H9 (cell line): Measurements from ENCODE around the gene PLAAT3. TPM values are rescaled to one million over a fixed set of nuclear protein-coding genes. Genes with fewer than 3 reads are reported as not detected.
A peak's percentile ranks its signal among the peaks of the same experiment; 100 is the strongest.

Experiments used
- DNase-seq: peaks from one replicate; pipeline ENCODE4 v3.0.0-alpha.2; 2017
- H2AFZ ChIP-seq: one replicate; pipeline ENCODE4 v1.6.1; 2013; ENCODE audit warnings: mild to moderate bottlenecking, low read length, control low read depth, moderate library complexity
- H2AK5ac ChIP-seq: 2 replicates; pipeline ENCODE4 v1.6.1; 2013; ENCODE audit warnings: low read length, control low read depth, mixed read lengths; ENCODE audit not compliant: insufficient read length
- H2BK120ac ChIP-seq: one replicate; pipeline ENCODE4 v1.6.1; 2013; ENCODE audit warnings: low read depth, mild to moderate bottlenecking, low read length, control low read depth, inconsistent platforms; ENCODE audit not compliant: poor library complexity, severe bottlenecking
- H2BK12ac ChIP-seq: 2 replicates; pipeline ENCODE4 v1.6.1; 2013; ENCODE audit warnings: low read length, control low read depth, mixed read lengths, low read depth; ENCODE audit not compliant: insufficient read length
- H2BK15ac ChIP-seq: 2 replicates; pipeline ENCODE4 v1.6.1; 2013; ENCODE audit warnings: low read depth, low read length, control low read depth
- H2BK20ac ChIP-seq: one replicate; pipeline ENCODE4 v1.6.1; 2013; ENCODE audit warnings: low read depth, mild to moderate bottlenecking, low read length, control low read depth, inconsistent platforms; ENCODE audit not compliant: poor library complexity, severe bottlenecking
- H2BK5ac ChIP-seq: 2 replicates; pipeline ENCODE4 v1.6.1; 2013; ENCODE audit warnings: low read length, control low read depth, mixed read lengths; ENCODE audit not compliant: insufficient read length
- H3K14ac ChIP-seq: 2 replicates; pipeline ENCODE4 v1.6.1; 2013; ENCODE audit warnings: low read length, control low read depth; ENCODE audit not compliant: insufficient read depth
- H3K18ac ChIP-seq: 2 replicates; pipeline ENCODE4 v1.6.1; 2013; ENCODE audit warnings: low read depth, mild to moderate bottlenecking, mixed read lengths, low read length, control low read depth; ENCODE audit not compliant: insufficient read length
- H3K23ac ChIP-seq: 2 replicates; pipeline ENCODE4 v1.6.1; 2013; ENCODE audit warnings: low read length, control low read depth, mixed read lengths, low read depth; ENCODE audit not compliant: insufficient read length
- H3K23me2 ChIP-seq: 2 replicates; pipeline ENCODE4 v1.6.1; 2013; ENCODE audit warnings: low read depth, mild to moderate bottlenecking, mixed read lengths, low read length, control low read depth; ENCODE audit not compliant: insufficient read length, poor library complexity, severe bottlenecking
- H3K27ac ChIP-seq: 2 replicates; pipeline ENCODE4 v1.5.1; 2013; ENCODE audit warnings: low read length, control low read depth, mixed read lengths, low read depth; ENCODE audit not compliant: insufficient read length
- H3K27me3 ChIP-seq: 2 replicates; pipeline ENCODE4 v1.6.1; 2013; ENCODE audit warnings: low read length, control low read depth, inconsistent platforms; ENCODE audit not compliant: insufficient read depth
- H3K4ac ChIP-seq: 2 replicates; pipeline ENCODE4 v1.6.1; 2013; ENCODE audit warnings: low read depth, mild to moderate bottlenecking, control low read depth, inconsistent platforms, low read length, moderate library complexity
- H3K4me1 ChIP-seq: 2 replicates; pipeline ENCODE4 v1.6.1; 2013; ENCODE audit warnings: low read length, control low read depth, inconsistent platforms; ENCODE audit not compliant: insufficient read depth
- H3K4me2 ChIP-seq: 2 replicates; pipeline ENCODE4 v1.6.1; 2013; ENCODE audit warnings: low read length, control low read depth, mixed read lengths; ENCODE audit not compliant: insufficient read length, insufficient read depth
- H3K56ac ChIP-seq: 2 replicates; pipeline ENCODE4 v1.6.1; 2013; ENCODE audit warnings: low read depth, mild to moderate bottlenecking, mixed read lengths, low read length, control low read depth; ENCODE audit not compliant: insufficient read length
- H3K79me1 ChIP-seq: 2 replicates; pipeline ENCODE4 v1.6.1; 2013; ENCODE audit warnings: low read depth, mild to moderate bottlenecking, moderate library complexity, low read length, control low read depth, inconsistent platforms; ENCODE audit not compliant: insufficient read depth, poor library complexity, severe bottlenecking
- H3K79me2 ChIP-seq: 2 replicates; pipeline ENCODE4 v1.6.1; 2013; ENCODE audit warnings: low read length, control low read depth, inconsistent platforms; ENCODE audit not compliant: insufficient read depth
- H3K9ac ChIP-seq: 2 replicates; pipeline ENCODE4 v1.6.1; 2013; ENCODE audit warnings: low read length, control low read depth, mixed read lengths; ENCODE audit not compliant: insufficient read length; ENCODE audit errors: extremely low read depth
- H3K9me3 ChIP-seq: one replicate; pipeline ENCODE4 v1.6.1; 2013; ENCODE audit warnings: low read depth, low read length, inconsistent platforms; ENCODE audit not compliant: control insufficient read depth
- H3T11ph ChIP-seq: one replicate; pipeline ENCODE4 v1.6.1; 2013; ENCODE audit warnings: mild to moderate bottlenecking, low read length, control low read depth, inconsistent platforms
- H4K20me1 ChIP-seq: one replicate; pipeline ENCODE4 v1.6.1; 2013; ENCODE audit not compliant: control insufficient read depth, insufficient read length, insufficient read depth
- H4K5ac ChIP-seq: 2 replicates; pipeline ENCODE4 v1.6.1; 2013; ENCODE audit warnings: low read depth, mild to moderate bottlenecking, mixed read lengths, low read length, control low read depth; ENCODE audit not compliant: insufficient read length
- H4K8ac ChIP-seq: replicated peaks from 2 replicates; pipeline ENCODE4 v1.6.1; 2013; ENCODE audit warnings: low read length, control low read depth, mixed read lengths, low read depth; ENCODE audit not compliant: insufficient read length
- H4K91ac ChIP-seq: 2 replicates; pipeline ENCODE4 v1.6.1; 2013; ENCODE audit warnings: low read depth, mild to moderate bottlenecking, moderate library complexity, mixed read lengths, low read length, control low read depth; ENCODE audit not compliant: insufficient read length
- H3K27ac Mint-ChIP-seq, 3 experiments: 2 replicates in 2 of 3; 3 replicates in 1 of 3; pipeline ENCODE4 v1.8.0; 2020 to 2021; ENCODE audit warnings: mixed read lengths in 3 of 3, mild to moderate bottlenecking in 1 of 3, moderate library complexity in 1 of 3
- H3K27me3 Mint-ChIP-seq: 2 replicates; pipeline ENCODE4 v1.8.0; 2021; ENCODE audit warnings: low read depth, mild to moderate bottlenecking, moderate library complexity, mixed read lengths
- H3K36me3 Mint-ChIP-seq, 3 experiments: 2 replicates in 2 of 3; 3 replicates in 1 of 3; pipeline ENCODE4 v1.8.0; 2020 to 2021; ENCODE audit warnings: low read depth in 3 of 3, mixed read lengths in 3 of 3; ENCODE audit not compliant: insufficient read depth in 1 of 3
- H3K4me1 Mint-ChIP-seq, 2 experiments: 2 replicates each; pipeline ENCODE4 v1.8.0; 2020; ENCODE audit warnings: mixed read lengths in 2 of 2
- H3K4me3 Mint-ChIP-seq, 2 experiments: 2 replicates in 1 of 2; 3 replicates in 1 of 2; pipeline ENCODE4 v1.8.0; 2020 to 2021; ENCODE audit warnings: mild to moderate bottlenecking in 2 of 2, mixed read lengths in 2 of 2, moderate library complexity in 1 of 2
- H3K9me3 Mint-ChIP-seq, 2 experiments: 2 replicates in 1 of 2; 3 replicates in 1 of 2; pipeline ENCODE4 v1.8.0; 2020; ENCODE audit warnings: mild to moderate bottlenecking in 2 of 2, mixed read lengths in 2 of 2, moderate library complexity in 1 of 2
- CTCF ChIP-seq: fragments of 200-600 bp; sonication (generic); conservative IDR thresholded peaks from 3 replicates; pipeline ENCODE4 v1.8.0; 2021; ENCODE audit warnings: antibody characterized with exemption, mild to moderate bottlenecking
- WGBS: extraction: QIAGEN DNeasy Blood & Tissue Kit; methylation state at CpG from one replicate; pipeline ENCODE4 v1.1.7; 2013; ENCODE audit warnings: missing lambda C conversion rate, low lambda C conversion rate, mixed read lengths; ENCODE audit not compliant: insufficient read length; ENCODE audit errors: extremely low coverage; 5-methylcytosine and 5-hydroxymethylcytosine counted together
- total RNA-seq: library from RNA; stranded (reverse); gene quantifications from 2 replicates; pipeline ENCODE4 v1.2.1, GENCODE V29; 2021

The PLAAT3 gene
- total RNA-seq, 1 experiment from 2014 or later, result 188 TPM

- no peak overlapping the region for H3K14ac ChIP-seq
- TF ChIP-seq CTCF, result no peak
- no peaks in the 10 kb centered on the region for H3K79me1 ChIP-seq
- H3T11ph ChIP-seq, result no peak overlapping the region
- H4K20me1 ChIP-seq, result no peaks in the 10 kb centered on the region
- H3K9me3 ChIP-seq, result no peaks in the 10 kb centered on the region
- H3K4me1 ChIP-seq, result no peaks in the 10 kb centered on the region; the same call in 1 of the 2 replicates
- H3K27ac ChIP-seq, result no peak overlapping the region
- no peak overlapping the region for H2BK20ac ChIP-seq
- H3K4ac ChIP-seq, result no peak overlapping the region
- no peaks in the 10 kb centered on the region for H3K27me3 ChIP-seq
- H2AFZ ChIP-seq, result no peak overlapping the region
- Mint-ChIP-seq H3K4me1 (peaks cover 3 to 18% of the 10 kb centered on the region in 2 experiments; a peak in 3 of 4 replicates), H3K27ac (peak overlapping the region in 2 of 3 experiments; percentile 4 to 53; a peak in 2 of 7 replicates), H3K4me3 (no peak overlapping the region), H3K27me3 (no peaks in the 10 kb centered on the region), H3K9me3 (no peaks in the 10 kb centered on the region), H3K36me3 (peaks cover 10 to 98% (median 81%) of the 10 kb centered on the region in 3 experiments)
- H3K79me2 ChIP-seq, result no peaks in the 10 kb centered on the region
- DNase-seq, result no peak
- H2BK5ac ChIP-seq, result no peak overlapping the region
- no peak overlapping the region for H3K18ac ChIP-seq
- WGBS, result no CpG with 5 or more reads among the region's 18 CpGs
- no peak overlapping the region for H3K9ac ChIP-seq
- H2AK5ac ChIP-seq, result no peak overlapping the region
- no peak overlapping the region for H4K5ac ChIP-seq
- H2BK15ac ChIP-seq, result no peak overlapping the region
- H3K23ac ChIP-seq, result no peak overlapping the region
- H4K91ac ChIP-seq, result no peak overlapping the region
- H3K23me2 ChIP-seq, result no peaks in the 10 kb centered on the region
- H4K8ac ChIP-seq, result no peak overlapping the region
- no peak overlapping the region for H3K4me2 ChIP-seq
- no peak overlapping the region for H3K56ac ChIP-seq
- H2BK12ac ChIP-seq, result no peak overlapping the region
- H2BK120ac ChIP-seq, result no peak overlapping the region
Observed at GRCh38 chr11:63590024-63590788, 24.0 kb downstream of the PLAAT3 start.
